HEK293 (cell line): ENCODE results near the gene GOLGA6L2.

Experiments used
- CTCF ChIA-PET: fragments of 350-600 bp; formaldehyde crosslinking; extraction: SDS; loops from one replicate; lab custom pipeline; 2021; ENCODE audit warnings: antibody characterized with exemption; lab: Yijun Ruan, JAX
- POLR2A ChIA-PET: fragments of 300-600 bp; formaldehyde crosslinking; extraction: SDS; loops from one replicate; lab custom pipeline; 2020; ENCODE audit warnings: antibody characterized with exemption, inconsistent platforms; lab: Yijun Ruan, JAX
- H3K27ac ChIP-seq: fragments of 200-500 bp; sonication (Bioruptor generic); 2 replicates; pipeline ENCODE4 v1.5.1; 2014; ENCODE audit warnings: low read depth, low read length, control low read depth, inconsistent platforms; ENCODE audit errors: extremely low read depth
- H3K36me3 ChIP-seq, 2 experiments: fragments of 200-500 bp in 1 of 2; sonication (Bioruptor generic) in 1 of 2; 1 replicate in 1 of 2; 2 replicates in 1 of 2; pipeline ENCODE4 v1.5.1; 2014 to 2017; ENCODE audit warnings: inconsistent platforms in 2 of 2, low read length in 2 of 2; ENCODE audit not compliant: control insufficient read depth in 2 of 2, insufficient read depth in 1 of 2
- H3K4me1 ChIP-seq: fragments of 200-500 bp; sonication (Bioruptor generic); 2 replicates; pipeline ENCODE4 v1.5.1; 2014; ENCODE audit warnings: mild to moderate bottlenecking, low read length, inconsistent platforms; ENCODE audit not compliant: control insufficient read depth, insufficient read depth
- H3K4me3 ChIP-seq: 2 replicates; pipeline ENCODE4 v1.5.1; 2011; ENCODE audit warnings: low read depth, mild to moderate bottlenecking, control low read depth, low read length, moderate library complexity
- H3K9me3 ChIP-seq: fragments of 200-500 bp; sonication (Bioruptor generic); 2 replicates; pipeline ENCODE4 v1.5.1; 2014; ENCODE audit warnings: low read depth, low read length, inconsistent platforms; ENCODE audit not compliant: control insufficient read depth, insufficient read depth
- FEZF1 ChIP-seq: fragments of 450-650 bp; formaldehyde crosslinking; IDR thresholded peaks from 2 replicates; pipeline ENCODE4 v1.5.1; 2016; ENCODE audit warnings: missing biosample characterization, missing genetic modification characterization
- PBX3 ChIP-seq: sonication (generic); formaldehyde crosslinking; IDR thresholded peaks from 2 replicates; pipeline ENCODE4 v1.8.1; 2022; ENCODE audit warnings: mild to moderate bottlenecking, moderate library complexity, missing genetic modification reagents
- PRDM1 ChIP-seq: fragments of 450-650 bp; formaldehyde crosslinking; IDR thresholded peaks from 2 replicates; pipeline ENCODE4; 2016; ENCODE audit warnings: missing biosample characterization, missing genetic modification characterization
- SCRT2 ChIP-seq: fragments of 450-650 bp; formaldehyde crosslinking; IDR thresholded peaks from 2 replicates; pipeline ENCODE4 v1.5.1; 2016; ENCODE audit warnings: missing biosample characterization, missing genetic modification characterization
- SETDB1 ChIP-seq: IDR thresholded peaks from one replicate; pipeline ENCODE4 v1.6.1; 2017; ENCODE audit warnings: mild to moderate bottlenecking, low read length, moderate library complexity, mixed read lengths; ENCODE audit not compliant: insufficient read length
- SP2 ChIP-seq: fragments of 450-650 bp; formaldehyde crosslinking; IDR thresholded peaks from 2 replicates; pipeline ENCODE4 v1.5.1; 2016; ENCODE audit warnings: missing biosample characterization, missing genetic modification characterization
- YY1 ChIP-seq: fragments of 450-650 bp; formaldehyde crosslinking; IDR thresholded peaks from 2 replicates; pipeline ENCODE4 v1.5.1; 2018; ENCODE audit warnings: missing biosample characterization, missing genetic modification characterization
- ZBTB10 ChIP-seq: fragments of 450-650 bp; formaldehyde crosslinking; IDR thresholded peaks from 2 replicates; pipeline ENCODE4 v1.5.1; 2016; ENCODE audit warnings: missing biosample characterization, missing genetic modification characterization
- ZFP69B ChIP-seq: fragments of 450-650 bp; formaldehyde crosslinking; IDR thresholded peaks from 2 replicates; pipeline ENCODE4 v1.5.1; 2016; ENCODE audit warnings: missing biosample characterization, missing genetic modification characterization
- ZNF133 ChIP-seq: fragments of 450-650 bp; formaldehyde crosslinking; IDR thresholded peaks from 2 replicates; pipeline ENCODE4 v1.5.1; 2016; ENCODE audit warnings: missing biosample characterization, missing genetic modification characterization
- ZNF214 ChIP-seq: fragments of 450-650 bp; formaldehyde crosslinking; IDR thresholded peaks from 2 replicates; pipeline ENCODE4 v1.5.1; 2017; ENCODE audit warnings: missing biosample characterization, mild to moderate bottlenecking, missing genetic modification characterization, borderline replicate concordance
- ZNF223 ChIP-seq: fragments of 450-650 bp; formaldehyde crosslinking; IDR thresholded peaks from 2 replicates; pipeline ENCODE4 v1.5.1; 2016; ENCODE audit warnings: missing biosample characterization, missing genetic modification characterization
- ZNF610 ChIP-seq: fragments of 450-650 bp; formaldehyde crosslinking; IDR thresholded peaks from 2 replicates; pipeline ENCODE4 v1.5.1; 2016; ENCODE audit warnings: missing biosample characterization, missing genetic modification characterization, borderline replicate concordance
- ZNF621 ChIP-seq: fragments of 450-650 bp; formaldehyde crosslinking; IDR thresholded peaks from 2 replicates; pipeline ENCODE4 v1.5.1; 2017; ENCODE audit warnings: missing biosample characterization, missing genetic modification characterization
- ZNF777 ChIP-seq: fragments of 450-650 bp; formaldehyde crosslinking; IDR thresholded peaks from 2 replicates; pipeline ENCODE4 v1.5.1; 2017; ENCODE audit warnings: missing biosample characterization, missing genetic modification characterization, borderline replicate concordance
- ZNF785 ChIP-seq: fragments of 450-650 bp; formaldehyde crosslinking; IDR thresholded peaks from 2 replicates; pipeline ENCODE4 v1.5.1; 2016; ENCODE audit warnings: missing biosample characterization, missing genetic modification characterization
- TF ChIP-seq, protein P1 (sequence below): fragments of 450-650 bp; formaldehyde crosslinking; IDR thresholded peaks from 2 replicates; pipeline ENCODE4 v1.5.1; 2016; ENCODE audit warnings: missing biosample characterization, missing genetic modification characterization
- TF ChIP-seq, protein P2 (sequence below): fragments of 450-650 bp; formaldehyde crosslinking; IDR thresholded peaks from 2 replicates; pipeline ENCODE4 v1.5.1; 2016; ENCODE audit warnings: missing biosample characterization, missing genetic modification characterization
- TF ChIP-seq, protein P3 (sequence below): fragments of 450-650 bp; formaldehyde crosslinking; IDR thresholded peaks from 2 replicates; pipeline ENCODE4 v1.5.1; 2016; ENCODE audit warnings: missing biosample characterization, missing genetic modification characterization
- TF ChIP-seq, protein P4 (sequence below): fragments of 450-650 bp; formaldehyde crosslinking; IDR thresholded peaks from 2 replicates; pipeline ENCODE4 v1.5.1; 2016; ENCODE audit warnings: missing biosample characterization, missing genetic modification characterization
- TF ChIP-seq, protein P5 (sequence below): fragments of 450-650 bp; formaldehyde crosslinking; IDR thresholded peaks from 2 replicates; pipeline ENCODE4 v1.5.1; 2017; ENCODE audit warnings: missing biosample characterization, missing genetic modification characterization

Gene GOLGA6L2

DNA sequence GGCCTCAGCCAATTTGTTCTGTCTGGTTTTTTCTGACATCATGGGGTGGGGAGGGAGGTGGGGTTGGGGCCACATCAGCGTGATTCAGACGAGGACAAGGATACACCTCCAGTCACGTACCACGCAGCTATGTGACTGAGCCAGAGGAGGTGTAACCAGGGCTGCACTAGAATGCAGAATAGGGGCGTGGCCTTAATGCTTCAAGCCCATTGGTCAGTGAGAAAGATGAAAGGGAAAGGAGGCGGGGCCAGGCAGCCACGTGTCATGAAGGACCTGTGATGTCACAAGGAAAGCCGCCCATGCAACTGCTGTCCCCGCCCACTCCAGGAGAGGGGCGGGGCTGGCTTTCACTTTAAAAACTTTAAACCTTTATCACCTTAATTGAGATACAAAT lies at the start of gene GOLGA6L2:
Gene GOLGA6L2 (minus strand): TSS at position 137 of the 394 bp plus-strand sequence. CDS start 62 bp downstream, at position 75.
- Histone ChIP-seq H3K4me3 (no peak within 1 kb of the TSS), H3K4me1 (no peaks in the 10 kb centered on the region), H3K9me3 (no peaks in the 10 kb centered on the region), H3K27ac (no peak within 1 kb of the TSS), H3K36me3 (no peaks in the 10 kb centered on the region)
- 0 out of 2 replicates have a peak, but pooled peaks have one; percentile 16 for TF ChIP-seq SP2 (tag by site-specific recombination)
- no peak for TF ChIP-seq PRDM1 (tag by site-specific recombination)
- no peak for TF ChIP-seq ZNF223 (tag by site-specific recombination)
- no peak for TF ChIP-seq SCRT2 (tag by site-specific recombination)
- ChIA-PET POLR2A (no interaction called here), CTCF (no interaction called here)

DNA sequence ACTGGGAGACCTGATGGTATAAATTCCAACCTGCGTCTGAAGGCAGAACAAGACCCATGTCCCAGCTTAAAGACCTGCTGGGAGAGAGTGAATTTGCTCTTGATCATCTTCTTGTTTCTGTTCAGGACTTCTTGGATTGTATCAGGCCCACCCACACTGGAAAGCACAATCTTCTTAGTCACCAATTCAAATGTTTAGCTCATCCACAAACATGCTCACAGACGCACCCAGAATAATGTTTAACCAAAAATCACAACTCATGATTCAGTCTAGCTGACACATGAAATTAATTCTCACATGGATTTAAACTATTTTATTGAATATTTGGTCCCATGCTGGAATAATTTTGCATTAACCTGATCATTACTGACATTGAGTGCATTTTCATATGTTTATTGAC lies 37.8 kb upstream of the GOLGA6L2 start:
- TF ChIP-seq ZNF785 (tag by site-specific recombination): no peak
- TF ChIP-seq ZNF214 (tag by site-specific recombination): no peak
- no peak for TF ChIP-seq ZFP69B (tag by site-specific recombination)
- TF ChIP-seq ZNF621 (tag by site-specific recombination): no peak
- no peak for TF ChIP-seq ZNF610 (tag by site-specific recombination)
- TF ChIP-seq, protein P1, sequence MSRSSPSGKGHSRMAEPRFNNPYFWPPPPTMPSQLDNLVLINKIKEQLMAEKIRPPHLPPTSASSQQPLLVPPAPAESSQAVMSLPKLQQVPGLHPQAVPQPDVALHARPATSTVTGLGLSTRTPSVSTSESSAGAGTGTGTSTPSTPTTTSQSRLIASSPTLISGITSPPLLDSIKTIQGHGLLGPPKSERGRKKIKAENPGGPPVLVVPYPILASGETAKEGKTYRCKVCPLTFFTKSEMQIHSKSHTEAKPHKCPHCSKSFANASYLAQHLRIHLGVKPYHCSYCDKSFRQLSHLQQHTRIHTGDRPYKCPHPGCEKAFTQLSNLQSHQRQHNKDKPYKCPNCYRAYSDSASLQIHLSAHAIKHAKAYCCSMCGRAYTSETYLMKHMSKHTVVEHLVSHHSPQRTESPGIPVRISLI (tag by site-specific recombination): no peak
- no peak for TF ChIP-seq PBX3 (CRISPR knock-in tag)
- TF ChIP-seq, protein P2, sequence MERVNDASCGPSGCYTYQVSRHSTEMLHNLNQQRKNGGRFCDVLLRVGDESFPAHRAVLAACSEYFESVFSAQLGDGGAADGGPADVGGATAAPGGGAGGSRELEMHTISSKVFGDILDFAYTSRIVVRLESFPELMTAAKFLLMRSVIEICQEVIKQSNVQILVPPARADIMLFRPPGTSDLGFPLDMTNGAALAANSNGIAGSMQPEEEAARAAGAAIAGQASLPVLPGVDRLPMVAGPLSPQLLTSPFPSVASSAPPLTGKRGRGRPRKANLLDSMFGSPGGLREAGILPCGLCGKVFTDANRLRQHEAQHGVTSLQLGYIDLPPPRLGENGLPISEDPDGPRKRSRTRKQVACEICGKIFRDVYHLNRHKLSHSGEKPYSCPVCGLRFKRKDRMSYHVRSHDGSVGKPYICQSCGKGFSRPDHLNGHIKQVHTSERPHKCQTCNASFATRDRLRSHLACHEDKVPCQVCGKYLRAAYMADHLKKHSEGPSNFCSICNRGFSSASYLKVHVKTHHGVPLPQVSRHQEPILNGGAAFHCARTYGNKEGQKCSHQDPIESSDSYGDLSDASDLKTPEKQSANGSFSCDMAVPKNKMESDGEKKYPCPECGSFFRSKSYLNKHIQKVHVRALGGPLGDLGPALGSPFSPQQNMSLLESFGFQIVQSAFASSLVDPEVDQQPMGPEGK (tag by site-specific recombination): no peak
- no peak for TF ChIP-seq ZBTB10 (tag by site-specific recombination)
- no peak for TF ChIP-seq YY1 (tag by site-specific recombination)
- TF ChIP-seq FEZF1 (tag by site-specific recombination): no peak
- no peak for TF ChIP-seq ZNF133 (tag by site-specific recombination)
- no peak for TF ChIP-seq ZNF777 (tag by site-specific recombination)
- TF ChIP-seq, protein P3, sequence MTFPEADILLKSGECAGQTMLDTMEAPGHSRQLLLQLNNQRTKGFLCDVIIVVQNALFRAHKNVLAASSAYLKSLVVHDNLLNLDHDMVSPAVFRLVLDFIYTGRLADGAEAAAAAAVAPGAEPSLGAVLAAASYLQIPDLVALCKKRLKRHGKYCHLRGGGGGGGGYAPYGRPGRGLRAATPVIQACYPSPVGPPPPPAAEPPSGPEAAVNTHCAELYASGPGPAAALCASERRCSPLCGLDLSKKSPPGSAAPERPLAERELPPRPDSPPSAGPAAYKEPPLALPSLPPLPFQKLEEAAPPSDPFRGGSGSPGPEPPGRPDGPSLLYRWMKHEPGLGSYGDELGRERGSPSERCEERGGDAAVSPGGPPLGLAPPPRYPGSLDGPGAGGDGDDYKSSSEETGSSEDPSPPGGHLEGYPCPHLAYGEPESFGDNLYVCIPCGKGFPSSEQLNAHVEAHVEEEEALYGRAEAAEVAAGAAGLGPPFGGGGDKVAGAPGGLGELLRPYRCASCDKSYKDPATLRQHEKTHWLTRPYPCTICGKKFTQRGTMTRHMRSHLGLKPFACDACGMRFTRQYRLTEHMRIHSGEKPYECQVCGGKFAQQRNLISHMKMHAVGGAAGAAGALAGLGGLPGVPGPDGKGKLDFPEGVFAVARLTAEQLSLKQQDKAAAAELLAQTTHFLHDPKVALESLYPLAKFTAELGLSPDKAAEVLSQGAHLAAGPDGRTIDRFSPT: no peak
- TF ChIP-seq, protein P4, sequence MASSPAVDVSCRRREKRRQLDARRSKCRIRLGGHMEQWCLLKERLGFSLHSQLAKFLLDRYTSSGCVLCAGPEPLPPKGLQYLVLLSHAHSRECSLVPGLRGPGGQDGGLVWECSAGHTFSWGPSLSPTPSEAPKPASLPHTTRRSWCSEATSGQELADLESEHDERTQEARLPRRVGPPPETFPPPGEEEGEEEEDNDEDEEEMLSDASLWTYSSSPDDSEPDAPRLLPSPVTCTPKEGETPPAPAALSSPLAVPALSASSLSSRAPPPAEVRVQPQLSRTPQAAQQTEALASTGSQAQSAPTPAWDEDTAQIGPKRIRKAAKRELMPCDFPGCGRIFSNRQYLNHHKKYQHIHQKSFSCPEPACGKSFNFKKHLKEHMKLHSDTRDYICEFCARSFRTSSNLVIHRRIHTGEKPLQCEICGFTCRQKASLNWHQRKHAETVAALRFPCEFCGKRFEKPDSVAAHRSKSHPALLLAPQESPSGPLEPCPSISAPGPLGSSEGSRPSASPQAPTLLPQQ (tag by site-specific recombination): no peak
- TF ChIP-seq SETDB1: no peak
- TF ChIP-seq, protein P5, sequence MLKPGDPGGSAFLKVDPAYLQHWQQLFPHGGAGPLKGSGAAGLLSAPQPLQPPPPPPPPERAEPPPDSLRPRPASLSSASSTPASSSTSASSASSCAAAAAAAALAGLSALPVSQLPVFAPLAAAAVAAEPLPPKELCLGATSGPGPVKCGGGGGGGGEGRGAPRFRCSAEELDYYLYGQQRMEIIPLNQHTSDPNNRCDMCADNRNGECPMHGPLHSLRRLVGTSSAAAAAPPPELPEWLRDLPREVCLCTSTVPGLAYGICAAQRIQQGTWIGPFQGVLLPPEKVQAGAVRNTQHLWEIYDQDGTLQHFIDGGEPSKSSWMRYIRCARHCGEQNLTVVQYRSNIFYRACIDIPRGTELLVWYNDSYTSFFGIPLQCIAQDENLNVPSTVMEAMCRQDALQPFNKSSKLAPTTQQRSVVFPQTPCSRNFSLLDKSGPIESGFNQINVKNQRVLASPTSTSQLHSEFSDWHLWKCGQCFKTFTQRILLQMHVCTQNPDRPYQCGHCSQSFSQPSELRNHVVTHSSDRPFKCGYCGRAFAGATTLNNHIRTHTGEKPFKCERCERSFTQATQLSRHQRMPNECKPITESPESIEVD: no peak
- no peak overlapping the region for H3K4me3 ChIP-seq
- peaks cover 5% of the 10 kb centered on the region; the same call in 1 of the 2 replicates for H3K4me1 ChIP-seq
- H3K9me3 ChIP-seq: no peaks in the 10 kb centered on the region
- no peak overlapping the region for H3K27ac ChIP-seq
- ChIA-PET CTCF (interaction anchor here (0.6 to 2.6 kb wide), 2 partner anchors 13 to 30 kb away, joined by 3 to 12 read pairs; no protein-coding TSS in a partner anchor), POLR2A (no interaction called here)
- no peaks in the 10 kb centered on the region for H3K36me3 ChIP-seq
